Measurements from ENCODE around the gene GREM2. TPM values are rescaled to one million over a fixed set of nuclear protein-coding genes. Genes with fewer than 3 reads are reported as not detected.

The GREM2 gene
- total RNA-seq, result under 1 TPM in 5 of 6 donors, not detected in 1; 0.03 to 0.58 (median 0.12) TPM
- under 1 TPM; 0.27 to 0.31 TPM for polyA plus RNA-seq

- Histone ChIP-seq H3K36me3 (no peaks in the 10 kb centered on the region), H3K9me3 (no peaks in the 10 kb centered on the region), H3K4me1 (no peaks in the 10 kb centered on the region), H3K27ac (no peak within 1 kb of the TSS), H3K4me3 (peak within 1 kb of the TSS in 3 of 4 donors; percentile 14 to 52 (median 32)), H3K27me3 (peaks cover 0 to 24% (median 7%) of the 10 kb centered on the region in 4 donors)
- 0 to 1% methylated on average over 39 to 40 of the region's 40 CpGs for WGBS, 2 donors
- ATAC-seq (peak; percentile 56 to 86 (median 82)), FAIRE-seq (no peak), DNase-seq (peak in 5 of 6 donors; percentile 3 to 76 (median 21))
- intact Hi-C loops (cut with DNase I), result no loop called here
- TF ChIP-seq CTCF (IDR thresholded peaks at IDR 0.05), result no peak
Observed at GRCh38 chr1:240611619-240612480, at the start of gene GREM2. Gene GREM2, minus strand, starts transcription at chr1:240612155. Its CDS starts 118,680 bp downstream, at chr1:240493475.

- Histone ChIP-seq H3K36me3 (no peaks in the 10 kb centered on the region), H3K4me3 (no peak overlapping the region), H3K9me3 (no peaks in the 10 kb centered on the region), H3K27me3 (no peaks in the 10 kb centered on the region), H3K27ac (no peak overlapping the region), H3K4me1 (no peaks in the 10 kb centered on the region)
- DNase-seq (no peak), FAIRE-seq (no peak), ATAC-seq (no peak)
- intact Hi-C loops (cut with DNase I), result no loop called here
- no peak for TF ChIP-seq CTCF (IDR thresholded peaks at IDR 0.05)
- 68 to 74% methylated on average over 12 of the region's 12 CpGs for WGBS, 2 donors
Observed at GRCh38 chr1:240658312-240658960, 46.5 kb upstream of the GREM2 start.

DNA sequence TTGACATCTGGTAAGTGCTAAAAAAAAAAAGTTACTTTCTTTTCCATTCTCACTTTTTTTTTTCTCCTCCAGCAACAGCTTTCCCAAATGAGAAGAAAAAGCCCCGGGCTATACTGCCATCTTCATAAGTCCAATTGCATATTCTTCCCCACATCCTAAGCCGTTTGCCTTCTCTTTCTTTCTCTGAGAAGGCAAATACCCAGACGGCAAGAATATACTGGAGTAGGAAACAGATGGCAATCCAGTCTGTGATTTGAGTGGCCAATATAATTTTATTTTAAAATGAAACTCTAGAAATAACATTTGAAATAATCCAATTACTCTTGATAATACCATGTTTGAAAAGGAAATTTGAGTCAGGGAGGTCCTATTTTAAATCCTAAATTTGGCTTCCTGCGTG is 44.6 kb upstream of the GREM2 start:
- H3K4me1 ChIP-seq, result no peaks in the 10 kb centered on the region
- no peak overlapping the region for H3K4me3 ChIP-seq
- H3K27ac ChIP-seq, result no peak overlapping the region
- no peak for TF ChIP-seq CTCF (IDR thresholded peaks at IDR 0.05)
- H3K36me3 ChIP-seq, result no peaks in the 10 kb centered on the region
- ATAC-seq (no peak), DNase-seq (no peak), FAIRE-seq (no peak)
- WGBS, 2 donors, result 55 to 73% methylated on average over 4 of the region's 4 CpGs
- no peaks in the 10 kb centered on the region for H3K9me3 ChIP-seq
- no peaks in the 10 kb centered on the region for H3K27me3 ChIP-seq
- intact Hi-C loops (cut with DNase I), result no loop called here

DNA sequence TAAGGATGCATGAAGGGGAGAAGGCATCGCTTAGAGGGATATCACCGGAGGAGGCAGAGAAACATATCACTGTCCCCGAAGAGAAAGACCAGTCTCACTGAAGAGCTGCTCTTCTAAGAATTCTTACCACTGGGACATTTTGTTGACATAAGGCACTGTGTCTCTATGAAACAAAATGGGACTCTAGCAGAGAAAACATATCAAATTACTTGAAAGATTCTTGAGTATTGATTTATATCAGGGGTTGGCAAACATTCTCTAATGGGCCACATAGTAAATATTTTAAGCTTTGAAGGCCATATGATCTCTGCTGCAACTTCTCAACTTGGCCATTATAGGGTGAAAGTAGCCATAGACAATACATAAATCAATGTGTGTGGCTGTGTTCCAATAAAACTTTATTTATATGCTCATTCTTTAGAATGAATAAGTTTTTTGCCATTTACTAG is 41.0 kb upstream of the GREM2 start:
- 66 to 73% methylated on average over 3 of the region's 3 CpGs for WGBS, 2 donors
- Histone ChIP-seq H3K27me3 (no peaks in the 10 kb centered on the region), H3K4me3 (no peak overlapping the region), H3K4me1 (no peaks in the 10 kb centered on the region), H3K27ac (no peak overlapping the region), H3K9me3 (no peaks in the 10 kb centered on the region), H3K36me3 (no peaks in the 10 kb centered on the region)
- DNase-seq (no peak), FAIRE-seq (no peak), ATAC-seq (no peak)
- intact Hi-C loops (cut with DNase I), result no loop called here
- no peak for TF ChIP-seq CTCF (IDR thresholded peaks at IDR 0.05)

Measured in pancreas (tissue), 10 donors.